HT-29 (cell line): ENCODE results near the gene TBL1XR1. TPM values are rescaled to one million over a fixed set of nuclear protein-coding genes. Genes with fewer than 3 reads are reported as not detected.

Experiments used
- small RNA-seq: library from RNA; depleted of rRNA; stranded (forward); fragments of <200 nt; gene quantifications from one replicate; pipeline ENCODE3, GENCODE V24; 2014
- total RNA-seq: library from RNA; depleted of rRNA; stranded (reverse); fragments of >200 nt; shearing (Covaris generic); gene quantifications from 2 replicates; pipeline ENCODE4 v1.2.3, GENCODE V29; 2014

Gene TBL1XR1
- total RNA-seq, 1 experiment from 2014 or later: 107 TPM

Small RNA genes lying within 50 kb of the gene (small RNA-seq; reads per million reads assigned to genes)
- gene RF00019 (not detected), gene RNU6-681P (not detected)
